ENCODE data around the gene SUPT20HL2.
"Not testable (repeated sequence)": the region's sequence is repeated elsewhere in the genome, so short reads cannot be mapped to it uniquely, and the experiment has no call there.

Gene SUPT20HL2

GRCh38 chrX:24309580-24310374 is 4.1 kb downstream of the SUPT20HL2 start:
- not testable (repeated sequence) for DNase-seq (ENCODE audit: low read depth)

- DNase-seq (ENCODE audit: low read depth), result not testable (repeated sequence)
Observed at GRCh38 chrX:24308803-24309202, 5.1 kb downstream of the SUPT20HL2 start.

- DNase-seq (ENCODE audit: low read depth), result no peak
Observed at GRCh38 chrX:24306440-24306839, 7.4 kb downstream of the SUPT20HL2 start.

GRCh38 chrX:24305905-24306304 is 8.0 kb downstream of the SUPT20HL2 start:
- no peak for DNase-seq (ENCODE audit: low read depth)

- no peak for DNase-seq (ENCODE audit: low read depth)
Observed at GRCh38 chrX:24301806-24302205, 12.1 kb downstream of the SUPT20HL2 start.

GRCh38 chrX:24301060-24301459 is 12.8 kb downstream of the SUPT20HL2 start:
- no peak for DNase-seq (ENCODE audit: low read depth)

- DNase-seq (ENCODE audit: low read depth), result peak; percentile 28
Observed at GRCh38 chrX:24298191-24298590, 15.7 kb downstream of the SUPT20HL2 start.

GRCh38 chrX:24294619-24295018 is 19.2 kb downstream of the SUPT20HL2 start:
- DNase-seq (ENCODE audit: low read depth), result peak; percentile 32

- no peak for DNase-seq (ENCODE audit: low read depth)
Observed at GRCh38 chrX:24293412-24293811, 20.5 kb downstream of the SUPT20HL2 start.

- no peak for DNase-seq (ENCODE audit: low read depth)
Observed at GRCh38 chrX:24292353-24292752, 21.5 kb downstream of the SUPT20HL2 start.

- DNase-seq (ENCODE audit: low read depth), result no peak
Observed at GRCh38 chrX:24285082-24285481, 28.8 kb downstream of the SUPT20HL2 start.

GRCh38 chrX:24283127-24283794 is 30.6 kb downstream of the SUPT20HL2 start:
- DNase-seq (ENCODE audit: low read depth), result no peak

- peak; percentile 26 for DNase-seq (ENCODE audit: low read depth)
Observed at GRCh38 chrX:24282381-24283126, 31.3 kb downstream of the SUPT20HL2 start.

- no peak for DNase-seq (ENCODE audit: low read depth)
Observed at GRCh38 chrX:24277405-24277804, 36.5 kb downstream of the SUPT20HL2 start.

GRCh38 chrX:24276015-24276414 is 37.9 kb downstream of the SUPT20HL2 start:
- DNase-seq (ENCODE audit: low read depth), result no peak

GRCh38 chrX:24271262-24271661 is 42.6 kb downstream of the SUPT20HL2 start:
- DNase-seq (ENCODE audit: low read depth), result no peak

GRCh38 chrX:24268786-24269185 is 45.1 kb downstream of the SUPT20HL2 start:
- no peak for DNase-seq (ENCODE audit: low read depth)

GRCh38 chrX:24266996-24267395 is 46.9 kb downstream of the SUPT20HL2 start:
- peak; percentile 40 for DNase-seq (ENCODE audit: low read depth)

GRCh38 chrX:24264383-24264782 is 49.5 kb downstream of the SUPT20HL2 start:
- no peak for DNase-seq (ENCODE audit: low read depth)

GRCh38 chrX:24262309-24262708 is 51.6 kb downstream of the SUPT20HL2 start:
- DNase-seq (ENCODE audit: low read depth), result no peak

Data from EH (cell line).